ENCODE measurements around the gene GRHPR. TPM values are rescaled to one million over a fixed set of nuclear protein-coding genes. Genes with fewer than 3 reads are reported as not detected.

Gene GRHPR
- total RNA-seq, 1 donor from 2014 or later, result 61.6 TPM

- peak; percentile 93 for DNase-seq
Measured at GRCh38 chr9:37485389-37486255, 63.1 kb downstream of the GRHPR start, which contains the start of gene POLR1E. Gene POLR1E, plus strand, starts transcription at chr9:37485948. Its CDS starts 100 bp downstream, at chr9:37486048.

GRCh38 chr9:37486256-37486615, 63.7 kb downstream of the GRHPR start:
- DNase-seq, result no peak

Other genes starting within 250 kb of the GRHPR start
- 22.5 TPM for gene ZBTB5, start 42.8 kb downstream of the GRHPR start, total RNA-seq
- gene POLR1E, start 63.3 kb downstream of the GRHPR start, total RNA-seq, result 46.0 TPM
- gene FBXO10, start 153.7 kb downstream of the GRHPR start, total RNA-seq, result 9.2 TPM
- gene TOMM5, start 169.9 kb downstream of the GRHPR start, total RNA-seq, result 59.1 TPM
- gene FRMPD1, start 228.3 kb downstream of the GRHPR start, total RNA-seq, result 0.62 TPM